Gastrocnemius medialis (tissue), 4 donors: ENCODE measurements around the gene MCOLN1. TPM values are rescaled to one million over a fixed set of nuclear protein-coding genes. Genes with fewer than 3 reads are reported as not detected.

ENCODE experiments used
- ATAC-seq, 2 donors: fragments of 150-250 bp; one replicate each; pipeline ENCODE4 v1.9.1; 2016
- DNase-seq, 2 donors: peaks; one replicate each; pipeline ENCODE4 v3.0.0-alpha.2; 2019
- H3K27ac ChIP-seq, 4 donors: fragments of 200-600 bp; sonication (generic); 1 replicate in 1 of 4; 2 replicates in 3 of 4; pipeline ENCODE4 v1.5.1; 2016 to 2018; ENCODE audit warnings: mild to moderate bottlenecking in 2 of 4, moderate library complexity in 1 of 4
- H3K27me3 ChIP-seq, 3 donors: fragments of 200-600 bp; sonication (generic) in 2 of 3; 1 replicate in 1 of 3; 2 replicates in 2 of 3; pipeline versions ENCODE4 v1.5.1 to v1.6.0; 2016 to 2019; ENCODE audit warnings: mild to moderate bottlenecking in 1 of 3, moderate library complexity in 1 of 3
- H3K36me3 ChIP-seq, 2 donors: fragments of 200-600 bp; sonication (generic) in 1 of 2; one replicate each; pipeline ENCODE4 v1.5.1; 2017 to 2018
- H3K4me1 ChIP-seq, 2 donors: fragments of 200-600 bp; sonication (generic) in 1 of 2; one replicate each; pipeline ENCODE4 v1.5.1; 2016 to 2017; ENCODE audit warnings: mild to moderate bottlenecking in 2 of 2
- H3K4me3 ChIP-seq, 4 donors: fragments of 200-600 bp; sonication (generic) in 3 of 4; 1 replicate in 1 of 4; 2 replicates in 3 of 4; pipeline ENCODE4 v1.5.1; 2016 to 2019; ENCODE audit warnings: mild to moderate bottlenecking in 2 of 4
- H3K9me3 ChIP-seq, 3 donors: fragments of 200-600 bp; sonication (generic) in 2 of 3; 1 replicate in 1 of 3; 2 replicates in 2 of 3; pipeline ENCODE4 v1.5.1; 2016 to 2019
- POLR2A ChIP-seq, 2 donors: fragments of 450-650 bp; IDR thresholded peaks; one replicate each; pipeline ENCODE4 v1.6.1; 2017; ENCODE audit warnings: antibody characterized with exemption in 2 of 2, mild to moderate bottlenecking in 2 of 2, moderate library complexity in 2 of 2
- in situ Hi-C, 4 donors: fragments of 200-750 bp; cut with MboI; loops; one replicate each; pipeline versions ENCODE4 v1.15.0 to v1.8.0; 2017; ENCODE audit warnings: low sequenced_read_pairs in 4 of 4
- intact Hi-C: fragments of 100-400 bp; cut with DNase I; formaldehyde crosslinking; loops from one replicate; pipeline ENCODE4 v1.15.1; 2023; ENCODE audit warnings: low total_unique reads
- total RNA-seq, 4 donors: library from RNA; depleted of rRNA; stranded (reverse); fragments of >200 nt; gene quantifications; one replicate each; pipeline versions ENCODE4 v1.1.0 to v1.2.3, GENCODE V29; 2016
- TF ChIP-seq, protein P1 (sequence below), 5 experiments: fragments of 450-650 bp in 3 of 5; fragments of 200-600 bp in 2 of 5; sonication (generic) in 2 of 5; IDR thresholded peaks in 4 of 5; conservative IDR thresholded peaks in 1 of 5; 1 replicate in 4 of 5; 2 replicates in 1 of 5; pipeline ENCODE4 v1.5.1; 2016 to 2019; ENCODE audit warnings: antibody characterized with exemption in 5 of 5, mild to moderate bottlenecking in 3 of 5, moderate library complexity in 3 of 5

Gene MCOLN1
- total RNA-seq, 4 donors from 2014 or later, result 9.2 to 13.6 (median 11.5) TPM

DNA sequence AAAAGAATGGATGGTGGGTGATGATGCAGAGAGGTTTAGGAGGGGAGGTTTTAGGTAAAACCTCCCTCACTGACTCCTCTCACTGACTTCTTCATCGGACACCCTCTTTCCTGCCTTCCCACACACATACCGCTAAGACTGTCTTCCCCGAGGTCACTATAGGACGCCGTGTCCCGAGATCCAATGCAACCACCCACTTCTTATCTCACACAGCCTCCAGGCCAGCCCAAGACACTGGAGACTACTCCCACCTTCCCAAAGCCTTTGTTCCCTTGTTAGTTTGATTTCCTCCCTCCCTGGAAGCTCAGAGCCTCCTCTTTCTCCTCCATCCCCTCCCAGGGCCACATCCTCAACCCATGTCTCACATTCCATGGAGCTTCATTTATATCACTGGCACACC lies 56.8 kb downstream of the MCOLN1 start:
- no peaks in the 10 kb centered on the region for H3K36me3 ChIP-seq
- intact Hi-C loops, result no loop called here
- no peaks in the 10 kb centered on the region for H3K4me1 ChIP-seq
- DNase-seq (no peak), ATAC-seq (no peak)
- no peaks in the 10 kb centered on the region for H3K9me3 ChIP-seq
- TF ChIP-seq, protein P1, sequence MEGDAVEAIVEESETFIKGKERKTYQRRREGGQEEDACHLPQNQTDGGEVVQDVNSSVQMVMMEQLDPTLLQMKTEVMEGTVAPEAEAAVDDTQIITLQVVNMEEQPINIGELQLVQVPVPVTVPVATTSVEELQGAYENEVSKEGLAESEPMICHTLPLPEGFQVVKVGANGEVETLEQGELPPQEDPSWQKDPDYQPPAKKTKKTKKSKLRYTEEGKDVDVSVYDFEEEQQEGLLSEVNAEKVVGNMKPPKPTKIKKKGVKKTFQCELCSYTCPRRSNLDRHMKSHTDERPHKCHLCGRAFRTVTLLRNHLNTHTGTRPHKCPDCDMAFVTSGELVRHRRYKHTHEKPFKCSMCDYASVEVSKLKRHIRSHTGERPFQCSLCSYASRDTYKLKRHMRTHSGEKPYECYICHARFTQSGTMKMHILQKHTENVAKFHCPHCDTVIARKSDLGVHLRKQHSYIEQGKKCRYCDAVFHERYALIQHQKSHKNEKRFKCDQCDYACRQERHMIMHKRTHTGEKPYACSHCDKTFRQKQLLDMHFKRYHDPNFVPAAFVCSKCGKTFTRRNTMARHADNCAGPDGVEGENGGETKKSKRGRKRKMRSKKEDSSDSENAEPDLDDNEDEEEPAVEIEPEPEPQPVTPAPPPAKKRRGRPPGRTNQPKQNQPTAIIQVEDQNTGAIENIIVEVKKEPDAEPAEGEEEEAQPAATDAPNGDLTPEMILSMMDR (IDR thresholded peaks at IDR 0.05 in 4 of 5, conservative IDR thresholded peaks at IDR 0.05 in 1 of 5), result no peak
- no peak for TF ChIP-seq POLR2A (IDR thresholded peaks at IDR 0.05)
- no peak overlapping the region for H3K4me3 ChIP-seq
- in situ Hi-C loops, result no loop called here
- no peak overlapping the region for H3K27ac ChIP-seq
- H3K27me3 ChIP-seq, result no peaks in the 10 kb centered on the region

DNA sequence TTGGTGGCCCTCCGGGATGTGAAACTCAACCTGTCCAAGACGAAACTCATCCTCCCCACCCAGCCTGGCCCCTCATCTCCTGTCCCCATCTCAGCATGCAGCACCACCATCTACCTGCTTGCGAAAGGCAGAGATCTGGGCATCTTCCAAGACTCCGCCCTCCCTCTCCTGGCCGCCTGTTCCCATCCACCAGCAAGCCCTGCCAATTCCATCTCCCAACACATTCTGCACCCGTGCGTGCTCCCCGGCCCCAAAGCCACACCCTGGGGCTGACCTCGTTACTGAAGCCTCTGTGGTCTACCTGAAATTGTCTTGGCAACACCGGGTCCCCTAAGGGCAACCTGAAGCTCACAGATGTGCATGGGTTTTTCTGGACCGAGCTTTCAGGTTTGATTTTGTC lies 60.0 kb downstream of the MCOLN1 start:
- ATAC-seq (no peak), DNase-seq (no peak)
- no peak overlapping the region for H3K4me3 ChIP-seq
- H3K27ac ChIP-seq, result no peak overlapping the region
- no peaks in the 10 kb centered on the region for H3K27me3 ChIP-seq
- H3K9me3 ChIP-seq, result no peaks in the 10 kb centered on the region
- H3K36me3 ChIP-seq, result no peaks in the 10 kb centered on the region
- TF ChIP-seq, protein P1 (IDR thresholded peaks at IDR 0.05 in 4 of 5, conservative IDR thresholded peaks at IDR 0.05 in 1 of 5), result no peak
- no peak for TF ChIP-seq POLR2A (IDR thresholded peaks at IDR 0.05)
- H3K4me1 ChIP-seq, result no peaks in the 10 kb centered on the region
- in situ Hi-C loops (no loop called here), intact Hi-C loops (no loop called here)

Other genes with a start within 250 kb of the MCOLN1 start
- gene INSR, start 228.2 kb upstream of the MCOLN1 start, total RNA-seq, result 100 to 1,000 TPM in 1 of 4 donors, 10 to 100 TPM in 3; 54.0 to 226 (median 71.1) TPM
- 10 to 100 TPM in 2 of 4 donors, 1 to 10 TPM in 2; 7.9 to 11.3 (median 10.2) TPM for gene ARHGEF18, start 173.7 kb upstream of the MCOLN1 start, total RNA-seq
- 1 to 10 TPM in 2 of 4 donors, under 1 TPM in 1, not detected in 1; 0.51 to 1.4 (median 1.1) TPM for gene PEX11G, start 33.6 kb upstream of the MCOLN1 start, total RNA-seq
- gene ZNF358, start 6.5 kb upstream of the MCOLN1 start, total RNA-seq, result 100 to 1,000 TPM in 2 of 4 donors, 10 to 100 TPM in 2; 69.8 to 139 (median 116) TPM
- 100 to 1,000 TPM in 1 of 4 donors, 10 to 100 TPM in 3; 61.4 to 101 (median 75.1) TPM for gene PNPLA6, start 13.1 kb downstream of the MCOLN1 start, total RNA-seq
- gene CAMSAP3, start 73.2 kb downstream of the MCOLN1 start, total RNA-seq, result under 1 TPM in 2 of 4 donors, not detected in 2; 0.15 to 0.16 TPM
- gene XAB2, start 106.9 kb downstream of the MCOLN1 start, total RNA-seq, result 10 to 100 TPM; 29.6 to 51.2 (median 31.1) TPM
- gene PET100, start 107.2 kb downstream of the MCOLN1 start, total RNA-seq, result 10 to 100 TPM in 3 of 4 donors, 1 to 10 TPM in 1; 9.5 to 15.1 (median 12.9) TPM
- gene PCP2, start 111.1 kb downstream of the MCOLN1 start, total RNA-seq, result not detected
- 1 to 10 TPM in 3 of 4 donors, under 1 TPM in 1; 0.87 to 3.7 (median 2.8) TPM for gene STXBP2, start 114.5 kb downstream of the MCOLN1 start, total RNA-seq
- 1 to 10 TPM in 1 of 4 donors, not detected in 3; 1.2 TPM for gene RETN, start 146.4 kb downstream of the MCOLN1 start, total RNA-seq
- gene MCEMP1, start 154.5 kb downstream of the MCOLN1 start, total RNA-seq, result 1 to 10 TPM in 1 of 4 donors, under 1 TPM in 1, not detected in 2; 0.16 to 1.2 TPM
- gene TRAPPC5, start 158.2 kb downstream of the MCOLN1 start, total RNA-seq, result 100 to 1,000 TPM; 109 to 146 (median 126) TPM
- gene FCER2, start 179.5 kb downstream of the MCOLN1 start, total RNA-seq, result not detected
- under 1 TPM in 1 of 4 donors, not detected in 3; 0.86 TPM for gene CLEC4G, start 209.5 kb downstream of the MCOLN1 start, total RNA-seq
- gene CD209, start 224.9 kb downstream of the MCOLN1 start, total RNA-seq, result 1 to 10 TPM in 3 of 4 donors, under 1 TPM in 1; 0.56 to 1.3 (median 1.0) TPM
- gene CLEC4M, start 240.6 kb downstream of the MCOLN1 start, total RNA-seq, result not detected